H1 (cell line): ENCODE measurements around the gene CDH22. TPM values are rescaled to one million over a fixed set of nuclear protein-coding genes. Genes with fewer than 3 reads are reported as not detected.

Experiments used
- CTCF ChIA-PET: fragments of 300-600 bp; sonication (Branson Sonifier 250); formaldehyde crosslinking; loops from one replicate; lab custom pipeline; 2021; ENCODE audit not compliant: partially characterized antibody; lab: Charles Lee
- POLR2A ChIA-PET: fragments of 300-600 bp; sonication (Branson Sonifier 250); formaldehyde crosslinking; loops from one replicate; lab custom pipeline; 2021; ENCODE audit warnings: inconsistent platforms; ENCODE audit not compliant: partially characterized antibody; lab: Charles Lee
- DNase-seq, 2 experiments: peaks; one replicate each; pipeline versions ENCODE4 v3.0.0 to v3.0.0-alpha.2; 2010 to 2022; ENCODE audit warnings: low spot score in 2 of 2, low read depth in 1 of 2, mixed read lengths in 1 of 2
- FAIRE-seq: peaks from 2 replicates; lab custom pipeline; 2011; peaks lifted over from hg19 to GRCh38; lab: Jason Lieb, UNC
- H2AFZ ChIP-seq: 2 replicates; pipeline ENCODE4 v1.8.1; 2012; ENCODE audit warnings: low read length, inconsistent platforms
- H2AK5ac ChIP-seq: 2 replicates; pipeline ENCODE4 v1.6.1; 2013; ENCODE audit warnings: low read depth, low read length
- H2BK120ac ChIP-seq: replicated peaks from 2 replicates; pipeline ENCODE3; 2013; ENCODE audit warnings: low read depth, low read length, inconsistent platforms
- H2BK12ac ChIP-seq: 2 replicates; pipeline ENCODE4 v1.6.1; 2013; ENCODE audit warnings: low read depth, low read length
- H2BK15ac ChIP-seq: 2 replicates; pipeline ENCODE4 v1.6.1; 2013; ENCODE audit warnings: low read length
- H2BK20ac ChIP-seq: 2 replicates; pipeline ENCODE4 v1.6.1; 2013; ENCODE audit warnings: low read length
- H2BK5ac ChIP-seq: 2 replicates; pipeline ENCODE4 v1.6.1; 2013; ENCODE audit warnings: low read depth, low read length
- H3K14ac ChIP-seq: 2 replicates; pipeline ENCODE4 v1.6.1; 2013; ENCODE audit warnings: inconsistent platforms; ENCODE audit not compliant: insufficient read length
- H3K18ac ChIP-seq: 2 replicates; pipeline ENCODE4 v1.6.1; 2013; ENCODE audit warnings: low read length; ENCODE audit errors: extremely low read depth
- H3K23ac ChIP-seq: 2 replicates; pipeline ENCODE4 v1.6.1; 2013; ENCODE audit warnings: inconsistent platforms; ENCODE audit not compliant: insufficient read length
- H3K23me2 ChIP-seq: 2 replicates; pipeline ENCODE4 v1.6.1; 2013; ENCODE audit warnings: low read depth, low read length
- H3K27ac ChIP-seq: 2 replicates; pipeline ENCODE4 v1.6.1; 2011; ENCODE audit warnings: low read depth, low read length, inconsistent platforms
- H3K27me3 ChIP-seq, 4 experiments: replicated peaks in 1 of 4; 1 replicate in 1 of 4; 2 replicates in 3 of 4; pipeline versions ENCODE4 v1.6.1 to v1.8.1; 2011 to 2013; ENCODE audit warnings: low read length in 3 of 4, mild to moderate bottlenecking in 3 of 4, inconsistent platforms in 2 of 4, mixed read lengths in 2 of 4, moderate library complexity in 1 of 4; ENCODE audit not compliant: control insufficient read depth in 3 of 4, insufficient read depth in 3 of 4; ENCODE audit errors: extremely low read depth in 1 of 4
- H3K36me3 ChIP-seq, 4 experiments: 2 replicates each; pipeline versions ENCODE4 v1.6.1 to v1.8.1; 2011 to 2013; ENCODE audit warnings: mild to moderate bottlenecking in 4 of 4, low read length in 3 of 4, moderate library complexity in 2 of 4, control low read depth in 1 of 4, inconsistent platforms in 1 of 4; ENCODE audit not compliant: insufficient read depth in 4 of 4, control insufficient read depth in 2 of 4
- H3K4ac ChIP-seq: replicated peaks from 2 replicates; pipeline ENCODE3; 2013; ENCODE audit warnings: low read length, low read depth, mixed read lengths, inconsistent platforms; ENCODE audit not compliant: insufficient read length
- H3K4me1 ChIP-seq, 4 experiments: replicated peaks in 1 of 4; 1 replicate in 1 of 4; 2 replicates in 3 of 4; pipeline versions ENCODE4 v1.6.1 to v1.8.1; 2011 to 2013; ENCODE audit warnings: low read length in 3 of 4, inconsistent platforms in 2 of 4, mixed read lengths in 1 of 4; ENCODE audit not compliant: insufficient read depth in 4 of 4, control insufficient read depth in 3 of 4
- H3K4me2 ChIP-seq, 2 experiments: 2 replicates each; pipeline versions ENCODE4 v1.6.1 to v1.8.1; 2011 to 2013; ENCODE audit warnings: low read depth in 2 of 2, low read length in 2 of 2, control low read depth in 1 of 2, inconsistent platforms in 1 of 2, mild to moderate bottlenecking in 1 of 2; ENCODE audit not compliant: insufficient read depth in 1 of 2
- H3K4me3 ChIP-seq, 4 experiments: fragments of 200-600, 300-600 bp in 1 of 4; sonication (generic), shearing (Covaris generic), sonication (Bioruptor Twin) in 1 of 4; 2 replicates each; pipeline versions ENCODE4 v1.5.1 to v1.8.1; 2011 to 2016; ENCODE audit warnings: low read length in 4 of 4, low read depth in 3 of 4, control low read depth in 2 of 4, inconsistent platforms in 2 of 4, mild to moderate bottlenecking in 2 of 4, mixed read lengths in 1 of 4, moderate library complexity in 1 of 4; ENCODE audit not compliant: insufficient read depth in 2 of 4; ENCODE audit errors: extremely low read depth in 1 of 4
- H3K56ac ChIP-seq: replicated peaks from 2 replicates; pipeline ENCODE3; 2013; ENCODE audit warnings: low read depth, mild to moderate bottlenecking, mixed read lengths, low read length, inconsistent platforms; ENCODE audit not compliant: insufficient read length
- H3K79me1 ChIP-seq: 2 replicates; pipeline ENCODE4 v1.6.1; 2013; ENCODE audit warnings: low read depth, low read length, control low read depth
- H3K79me2 ChIP-seq, 2 experiments: 2 replicates each; pipeline versions ENCODE4 v1.6.1 to v1.8.1; 2012 to 2013; ENCODE audit warnings: low read length in 2 of 2, mild to moderate bottlenecking in 2 of 2, inconsistent platforms in 1 of 2; ENCODE audit not compliant: insufficient read depth in 2 of 2, control insufficient read depth in 1 of 2
- H3K9ac ChIP-seq, 4 experiments: replicated peaks in 1 of 4; 1 replicate in 1 of 4; 2 replicates in 3 of 4; pipeline versions ENCODE4 v1.6.1 to v1.8.1; 2011 to 2013; ENCODE audit warnings: low read depth in 3 of 4, low read length in 3 of 4, control low read depth in 2 of 4, mild to moderate bottlenecking in 2 of 4, moderate library complexity in 2 of 4, inconsistent platforms in 1 of 4; ENCODE audit errors: extremely low read depth in 1 of 4
- H3K9me3 ChIP-seq, 2 experiments: 2 replicates each; pipeline versions ENCODE4 v1.6.1 to v1.8.1; 2012 to 2013; ENCODE audit warnings: mild to moderate bottlenecking in 2 of 2, moderate library complexity in 2 of 2, control low read depth in 1 of 2, inconsistent platforms in 1 of 2, low read depth in 1 of 2, low read length in 1 of 2, mixed read lengths in 1 of 2; ENCODE audit not compliant: insufficient read depth in 2 of 2
- H4K20me1 ChIP-seq, 2 experiments: replicated peaks in 1 of 2; 2 replicates each; pipeline versions ENCODE3 to v1.8.1; 2011 to 2013; ENCODE audit warnings: inconsistent platforms in 2 of 2, low read length in 2 of 2, mild to moderate bottlenecking in 1 of 2; ENCODE audit not compliant: insufficient read depth in 2 of 2, control insufficient read depth in 1 of 2
- H4K5ac ChIP-seq: 2 replicates; pipeline ENCODE4 v1.6.1; 2013; ENCODE audit warnings: low read length, low read depth, mixed read lengths, inconsistent platforms; ENCODE audit not compliant: insufficient read length
- H4K8ac ChIP-seq: 2 replicates; pipeline ENCODE4 v1.8.0; 2013; ENCODE audit warnings: mild to moderate bottlenecking, moderate library complexity, low read length, inconsistent platforms; ENCODE audit not compliant: insufficient read depth; ENCODE audit errors: extremely low read depth
- H4K91ac ChIP-seq: replicated peaks from 2 replicates; pipeline ENCODE3; 2013; ENCODE audit warnings: low read length, mixed read lengths, inconsistent platforms; ENCODE audit not compliant: insufficient read length
- CTBP2 ChIP-seq: IDR thresholded peaks from 2 replicates; pipeline ENCODE4 v1.7.0; 2011; ENCODE audit warnings: borderline replicate concordance, mild to moderate bottlenecking, moderate library complexity, mixed read lengths, low read length; ENCODE audit not compliant: insufficient read depth, insufficient read length
- EGR1 ChIP-seq: IDR thresholded peaks from 2 replicates; pipeline ENCODE4 v1.6.1; 2011; ENCODE audit warnings: low read depth, low read length, borderline replicate concordance
- EZH2 ChIP-seq: fragments of 200-600 bp; sonication (generic); IDR thresholded peaks from 2 replicates; pipeline ENCODE4 v1.7.1; 2012; ENCODE audit warnings: low read depth, mild to moderate bottlenecking, moderate library complexity, low read length, inconsistent platforms; ENCODE audit not compliant: severe bottlenecking
- GTF2F1 ChIP-seq: IDR thresholded peaks from 2 replicates; pipeline ENCODE4 v1.6.1; 2012; ENCODE audit warnings: low read depth, low read length, improper control_type of control experiment, borderline replicate concordance
- HDAC6 ChIP-seq: IDR thresholded peaks from one replicate; pipeline ENCODE4 v1.7.1; 2012; ENCODE audit warnings: low read depth, mild to moderate bottlenecking, inconsistent platforms, low read length, moderate library complexity
- JUN ChIP-seq: IDR thresholded peaks from 2 replicates; pipeline ENCODE4 v1.6.1; 2011; ENCODE audit warnings: low read depth, mild to moderate bottlenecking, improper control_type of control experiment, low read length
- POLR2A ChIP-seq, 2 experiments: IDR thresholded peaks; 1 replicate in 1 of 2; 2 replicates in 1 of 2; pipeline ENCODE4 v1.6.1; 2011; ENCODE audit warnings: low read depth in 2 of 2, low read length in 2 of 2, mild to moderate bottlenecking in 2 of 2; ENCODE audit errors: control extremely low read depth in 1 of 2
- RNF2 ChIP-seq: fragments of 200-900, 300-1000 bp; sonication (generic); IDR thresholded peaks from 2 replicates; pipeline ENCODE4 v1.7.1; 2016; ENCODE audit warnings: borderline replicate concordance, low read depth, mild to moderate bottlenecking, antibody characterized with exemption, low read length; ENCODE audit not compliant: poor library complexity, severe bottlenecking; ENCODE audit errors: missing control alignments
- SIRT6 ChIP-seq: IDR thresholded peaks from one replicate; pipeline ENCODE4 v1.7.1; 2012; ENCODE audit warnings: low read length, inconsistent platforms
- SP2 ChIP-seq: IDR thresholded peaks from 2 replicates; pipeline ENCODE4 v1.6.1; 2012; ENCODE audit warnings: mild to moderate bottlenecking, low read length, inconsistent platforms
- SRF ChIP-seq: IDR thresholded peaks from 2 replicates; pipeline ENCODE4 v1.6.1; 2011; ENCODE audit warnings: mild to moderate bottlenecking, low read depth, low read length, moderate library complexity
- ZNF274 ChIP-seq: IDR thresholded peaks from 2 replicates; pipeline ENCODE4 v1.7.0; 2012; ENCODE audit warnings: low read length, borderline replicate concordance; ENCODE audit errors: extremely low read depth
- WGBS, 2 experiments: shearing (Covaris generic) in 1 of 2; methylation state at CpG; one replicate each; pipeline versions ENCODE4 v1.1.6 to v1.1.7; 2013 to 2015; ENCODE audit warnings: low lambda C conversion rate in 2 of 2, mixed read lengths in 2 of 2, inconsistent platforms in 1 of 2, low coverage in 1 of 2, missing lambda C conversion rate in 1 of 2; ENCODE audit not compliant: insufficient replicate concordance in 2 of 2, insufficient coverage in 1 of 2, insufficient read length in 1 of 2; ENCODE audit errors: extremely low coverage in 1 of 2, missing lambda C conversion rate in 1 of 2; 5-methylcytosine and 5-hydroxymethylcytosine counted together
- polyA plus RNA-seq, 7 experiments: library from polyadenylated mRNA; depleted of rRNA in 3 of 7; stranded (reverse) in 5 of 7; unstranded in 2 of 7; fragments of >200 nt in 5 of 7; fragments of 200-250 nt in 2 of 7; gene quantifications; 1 replicate in 5 of 7; 2 replicates in 1 of 7; 4 replicates in 1 of 7; pipeline versions ENCODE4 v1.2.1 to v1.2.3, GENCODE V29; 2011 to 2013; ENCODE audit warnings: missing spikeins in 2 of 7, mixed read lengths in 2 of 7
- total RNA-seq: library from RNA; stranded (reverse); fragmentation: NEBNext Ultra II Directional; extraction: Animal tissue kit (Norgen Biotek cat#: 25700); gene quantifications from 2 replicates; pipeline ENCODE4 v1.2.1, GENCODE V29; 2021

CDH22 gene
- total and polyA plus RNA-seq, 2 of the 8 experiments (the other 6 are each of a cell fraction or from before 2014, with no cell fraction given): 0.35 to 0.39 TPM

DNA sequence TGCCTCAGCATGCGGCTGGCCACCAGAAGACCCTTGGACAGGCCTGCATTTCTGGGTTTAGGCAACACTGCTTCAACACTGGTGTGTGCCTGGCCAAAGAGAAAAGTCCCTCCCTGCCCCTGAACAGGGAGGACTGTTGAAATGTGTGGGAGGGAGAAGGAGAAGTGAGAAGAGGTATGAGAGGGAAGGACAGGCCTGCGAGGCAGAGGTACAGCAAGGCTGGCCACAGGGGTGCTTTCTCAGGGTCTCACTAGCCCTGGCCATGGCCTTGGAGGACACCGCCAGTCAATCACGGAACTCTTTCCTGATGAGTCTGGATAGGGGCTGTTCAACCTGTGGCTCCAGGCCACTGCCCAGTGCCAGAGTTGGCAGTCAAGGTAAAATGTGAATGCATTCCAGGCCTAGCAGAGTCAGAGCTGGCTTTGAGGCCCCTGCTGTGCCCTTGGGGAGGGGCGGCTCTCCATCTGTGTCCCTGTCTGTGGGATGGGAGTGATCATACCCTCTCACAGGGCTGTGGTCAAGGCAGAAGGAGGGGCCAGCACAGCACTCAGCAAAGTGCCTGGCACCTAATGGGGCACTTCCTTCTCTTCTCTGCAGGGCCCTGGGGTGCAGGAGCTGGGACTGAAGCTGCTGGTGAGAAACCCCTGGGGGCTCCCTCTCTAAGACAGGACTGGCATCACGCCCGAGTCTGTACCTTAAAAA is 43.2 kb upstream of the CDH22 start:
- Histone ChIP-seq H2BK15ac (no peak overlapping the region), H3K18ac (no peak overlapping the region), H3K56ac (no peak overlapping the region), H3K79me2 (no peaks in the 10 kb centered on the region), H3K4me3 (no peak overlapping the region), H3K27ac (no peak overlapping the region), H2AFZ (no peak overlapping the region), H3K27me3 (peaks cover 0 to 2% (median 0%) of the 10 kb centered on the region in 4 experiments; a peak in 1 of 7 replicates), H3K36me3 (peaks cover 0 to 10% (median 3%) of the 10 kb centered on the region in 4 experiments; a peak in 7 of 8 replicates), H2BK120ac (no peak overlapping the region), H3K79me1 (no peaks in the 10 kb centered on the region), H2BK12ac (peak overlapping the region; percentile 2; the same call in 1 of the 2 replicates), H2BK5ac (0 out of 2 replicates have a peak overlapping the region, but pooled peaks have one; percentile 5), H2AK5ac (no peak overlapping the region), H4K8ac (no peak overlapping the region), H3K23ac (no peak overlapping the region), H3K14ac (no peak overlapping the region), H4K20me1 (peaks cover 5% of the 10 kb centered on the region in 2 experiments), H3K9ac (no peak overlapping the region; a peak in 2 of 7 replicates), H3K4me1 (peaks cover 0 to 27% (median 17%) of the 10 kb centered on the region in 4 experiments; a peak in 6 of 7 replicates), H4K91ac (peak overlapping the region; percentile 72), H3K23me2 (no peaks in the 10 kb centered on the region), H4K5ac (no peak overlapping the region), H3K4me2 (0 out of 4 replicates have a peak overlapping the region, but pooled peaks of 1 of the 2 experiments have one; percentile 15), H3K4ac (peak overlapping the region; percentile 24), H2BK20ac (no peak overlapping the region), H3K9me3 (no peaks in the 10 kb centered on the region)
- DNase-seq: no peak
- ChIA-PET POLR2A (interaction anchor here (1.1 to 1.7 kb wide), 3 partner anchors 9 to 45 kb away, joined by 3 to 4 read pairs (median 3); no protein-coding TSS in a partner anchor), CTCF (interaction anchor here (3.7 to 10.9 kb wide), 5 partner anchors 18 to 222 kb away, joined by 27 to 214 read pairs (median 63); partner anchors contain the start of gene CDH22)
- FAIRE-seq: no peak
- whole genome bisulfite sequencing, 2 experiments: 81% methylated on average over 7 of the region's 7 CpGs; no CpG with 5 or more reads in 1 of the 2 experiments
- TF ChIP-seq SRF: no peak
- TF ChIP-seq EZH2: no peak
- no peak for TF ChIP-seq POLR2A (IDR thresholded peaks at IDR 0.05; ENCODE audit: control extremely low read depth in 1 of 2, low read depth in 2 of 2, low read length in 2 of 2)
- TF ChIP-seq HDAC6: no peak
- no peak for TF ChIP-seq ZNF274
- TF ChIP-seq EGR1: no peak
- TF ChIP-seq SIRT6: no peak
- no peak for TF ChIP-seq CTBP2
- TF ChIP-seq RNF2: no peak
- TF ChIP-seq JUN: no peak
- no peak for TF ChIP-seq GTF2F1
- no peak for TF ChIP-seq SP2
